Measurements from ENCODE around the gene UBTF. TPM values are rescaled to one million over a fixed set of nuclear protein-coding genes. Genes with fewer than 3 reads are reported as not detected.

UBTF gene
- total and polyA plus RNA-seq, 9 of the 15 experiments (the other 6 are each of a cell fraction or from before 2014, with no cell fraction given) = 1.2 to 113 (median 83.6) TPM

DNA sequence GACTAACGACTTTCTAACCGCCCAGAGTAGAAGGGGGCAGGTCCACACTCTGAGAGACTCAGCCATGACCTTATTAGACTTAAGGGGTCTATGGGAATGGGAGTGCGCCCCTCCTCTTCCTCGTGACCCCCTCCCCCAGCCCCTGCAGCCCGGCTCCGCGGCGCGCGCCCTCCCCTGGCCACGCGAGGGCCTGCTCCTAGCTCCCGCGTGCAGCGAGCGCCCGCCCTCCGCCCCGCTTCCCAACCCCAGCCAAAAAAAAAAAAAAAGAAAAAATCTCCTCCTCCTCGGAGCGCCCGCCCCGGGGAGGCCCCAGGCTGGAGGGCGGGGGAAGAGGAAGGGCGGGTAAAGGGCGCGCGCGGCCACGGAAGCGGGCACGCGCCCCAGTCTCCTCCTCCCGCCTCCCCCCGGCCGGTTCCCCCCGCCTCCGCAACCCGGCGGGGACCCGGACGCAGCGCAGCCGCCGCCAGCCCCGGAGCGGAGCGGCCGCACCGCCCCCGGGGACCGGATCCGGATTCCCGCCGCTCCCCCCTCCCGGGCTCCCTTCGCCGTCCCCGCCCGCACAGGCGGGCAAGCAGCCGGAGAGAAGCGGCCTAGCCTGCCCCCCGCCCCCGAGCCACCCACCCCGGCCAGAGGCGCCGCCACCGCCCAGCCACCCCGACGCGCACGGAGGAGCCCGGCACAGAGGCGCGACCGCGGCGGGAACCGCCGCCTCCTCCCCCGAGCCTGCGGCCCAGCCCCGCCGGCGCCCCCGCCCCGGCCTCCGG is 949 bp downstream of the UBTF start (continued):
- TF ChIP-seq, protein P1, sequence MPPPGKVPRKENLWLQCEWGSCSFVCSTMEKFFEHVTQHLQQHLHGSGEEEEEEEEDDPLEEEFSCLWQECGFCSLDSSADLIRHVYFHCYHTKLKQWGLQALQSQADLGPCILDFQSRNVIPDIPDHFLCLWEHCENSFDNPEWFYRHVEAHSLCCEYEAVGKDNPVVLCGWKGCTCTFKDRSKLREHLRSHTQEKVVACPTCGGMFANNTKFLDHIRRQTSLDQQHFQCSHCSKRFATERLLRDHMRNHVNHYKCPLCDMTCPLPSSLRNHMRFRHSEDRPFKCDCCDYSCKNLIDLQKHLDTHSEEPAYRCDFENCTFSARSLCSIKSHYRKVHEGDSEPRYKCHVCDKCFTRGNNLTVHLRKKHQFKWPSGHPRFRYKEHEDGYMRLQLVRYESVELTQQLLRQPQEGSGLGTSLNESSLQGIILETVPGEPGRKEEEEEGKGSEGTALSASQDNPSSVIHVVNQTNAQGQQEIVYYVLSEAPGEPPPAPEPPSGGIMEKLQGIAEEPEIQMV (tag; conservative IDR thresholded peaks at IDR 0.05; ENCODE audit: low read depth) = no peak
- TF ChIP-seq ZNF124 (CRISPR knock-in tag; IDR thresholded peaks at IDR 0.05) (no peak), RFX5 (IDR thresholded peaks at IDR 0.05; ENCODE audit: low read depth, low read length) (no peak)
- TF ChIP-seq, protein P2, sequence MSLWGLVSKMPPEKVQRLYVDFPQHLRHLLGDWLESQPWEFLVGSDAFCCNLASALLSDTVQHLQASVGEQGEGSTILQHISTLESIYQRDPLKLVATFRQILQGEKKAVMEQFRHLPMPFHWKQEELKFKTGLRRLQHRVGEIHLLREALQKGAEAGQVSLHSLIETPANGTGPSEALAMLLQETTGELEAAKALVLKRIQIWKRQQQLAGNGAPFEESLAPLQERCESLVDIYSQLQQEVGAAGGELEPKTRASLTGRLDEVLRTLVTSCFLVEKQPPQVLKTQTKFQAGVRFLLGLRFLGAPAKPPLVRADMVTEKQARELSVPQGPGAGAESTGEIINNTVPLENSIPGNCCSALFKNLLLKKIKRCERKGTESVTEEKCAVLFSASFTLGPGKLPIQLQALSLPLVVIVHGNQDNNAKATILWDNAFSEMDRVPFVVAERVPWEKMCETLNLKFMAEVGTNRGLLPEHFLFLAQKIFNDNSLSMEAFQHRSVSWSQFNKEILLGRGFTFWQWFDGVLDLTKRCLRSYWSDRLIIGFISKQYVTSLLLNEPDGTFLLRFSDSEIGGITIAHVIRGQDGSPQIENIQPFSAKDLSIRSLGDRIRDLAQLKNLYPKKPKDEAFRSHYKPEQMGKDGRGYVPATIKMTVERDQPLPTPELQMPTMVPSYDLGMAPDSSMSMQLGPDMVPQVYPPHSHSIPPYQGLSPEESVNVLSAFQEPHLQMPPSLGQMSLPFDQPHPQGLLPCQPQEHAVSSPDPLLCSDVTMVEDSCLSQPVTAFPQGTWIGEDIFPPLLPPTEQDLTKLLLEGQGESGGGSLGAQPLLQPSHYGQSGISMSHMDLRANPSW (CRISPR knock-in tag; IDR thresholded peaks at IDR 0.05) = no peak
- TF ChIP-seq, protein P3, sequence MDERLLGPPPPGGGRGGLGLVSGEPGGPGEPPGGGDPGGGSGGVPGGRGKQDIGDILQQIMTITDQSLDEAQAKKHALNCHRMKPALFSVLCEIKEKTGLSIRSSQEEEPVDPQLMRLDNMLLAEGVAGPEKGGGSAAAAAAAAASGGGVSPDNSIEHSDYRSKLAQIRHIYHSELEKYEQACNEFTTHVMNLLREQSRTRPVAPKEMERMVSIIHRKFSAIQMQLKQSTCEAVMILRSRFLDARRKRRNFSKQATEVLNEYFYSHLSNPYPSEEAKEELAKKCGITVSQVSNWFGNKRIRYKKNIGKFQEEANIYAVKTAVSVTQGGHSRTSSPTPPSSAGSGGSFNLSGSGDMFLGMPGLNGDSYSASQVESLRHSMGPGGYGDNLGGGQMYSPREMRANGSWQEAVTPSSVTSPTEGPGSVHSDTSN (CRISPR knock-in tag; IDR thresholded peaks at IDR 0.05; ENCODE audit: low read depth) = no peak
- TF ChIP-seq, protein P3 (tag; conservative IDR thresholded peaks at IDR 0.05; ENCODE audit: low read depth) = no peak
- TF ChIP-seq, protein P4, sequence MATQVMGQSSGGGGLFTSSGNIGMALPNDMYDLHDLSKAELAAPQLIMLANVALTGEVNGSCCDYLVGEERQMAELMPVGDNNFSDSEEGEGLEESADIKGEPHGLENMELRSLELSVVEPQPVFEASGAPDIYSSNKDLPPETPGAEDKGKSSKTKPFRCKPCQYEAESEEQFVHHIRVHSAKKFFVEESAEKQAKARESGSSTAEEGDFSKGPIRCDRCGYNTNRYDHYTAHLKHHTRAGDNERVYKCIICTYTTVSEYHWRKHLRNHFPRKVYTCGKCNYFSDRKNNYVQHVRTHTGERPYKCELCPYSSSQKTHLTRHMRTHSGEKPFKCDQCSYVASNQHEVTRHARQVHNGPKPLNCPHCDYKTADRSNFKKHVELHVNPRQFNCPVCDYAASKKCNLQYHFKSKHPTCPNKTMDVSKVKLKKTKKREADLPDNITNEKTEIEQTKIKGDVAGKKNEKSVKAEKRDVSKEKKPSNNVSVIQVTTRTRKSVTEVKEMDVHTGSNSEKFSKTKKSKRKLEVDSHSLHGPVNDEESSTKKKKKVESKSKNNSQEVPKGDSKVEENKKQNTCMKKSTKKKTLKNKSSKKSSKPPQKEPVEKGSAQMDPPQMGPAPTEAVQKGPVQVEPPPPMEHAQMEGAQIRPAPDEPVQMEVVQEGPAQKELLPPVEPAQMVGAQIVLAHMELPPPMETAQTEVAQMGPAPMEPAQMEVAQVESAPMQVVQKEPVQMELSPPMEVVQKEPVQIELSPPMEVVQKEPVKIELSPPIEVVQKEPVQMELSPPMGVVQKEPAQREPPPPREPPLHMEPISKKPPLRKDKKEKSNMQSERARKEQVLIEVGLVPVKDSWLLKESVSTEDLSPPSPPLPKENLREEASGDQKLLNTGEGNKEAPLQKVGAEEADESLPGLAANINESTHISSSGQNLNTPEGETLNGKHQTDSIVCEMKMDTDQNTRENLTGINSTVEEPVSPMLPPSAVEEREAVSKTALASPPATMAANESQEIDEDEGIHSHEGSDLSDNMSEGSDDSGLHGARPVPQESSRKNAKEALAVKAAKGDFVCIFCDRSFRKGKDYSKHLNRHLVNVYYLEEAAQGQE (IDR thresholded peaks at IDR 0.05; ENCODE audit: borderline replicate concordance) = no peak
- TF ChIP-seq, protein P4 (CRISPR knock-in tag; IDR thresholded peaks at IDR 0.05; ENCODE audit: low read depth) = no peak
- TF ChIP-seq, protein P5, sequence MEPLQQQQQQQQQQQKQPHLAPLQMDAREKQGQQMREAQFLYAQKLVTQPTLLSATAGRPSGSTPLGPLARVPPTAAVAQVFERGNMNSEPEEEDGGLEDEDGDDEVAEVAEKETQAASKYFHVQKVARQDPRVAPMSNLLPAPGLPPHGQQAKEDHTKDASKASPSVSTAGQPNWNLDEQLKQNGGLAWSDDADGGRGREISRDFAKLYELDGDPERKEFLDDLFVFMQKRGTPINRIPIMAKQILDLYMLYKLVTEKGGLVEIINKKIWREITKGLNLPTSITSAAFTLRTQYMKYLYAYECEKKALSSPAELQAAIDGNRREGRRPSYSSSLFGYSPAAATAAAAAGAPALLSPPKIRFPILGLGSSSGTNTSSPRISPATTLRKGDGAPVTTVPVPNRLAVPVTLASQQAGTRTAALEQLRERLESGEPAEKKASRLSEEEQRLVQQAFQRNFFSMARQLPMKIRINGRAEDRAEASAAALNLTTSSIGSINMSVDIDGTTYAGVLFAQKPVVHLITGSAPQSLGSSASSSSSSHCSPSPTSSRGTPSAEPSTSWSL (CRISPR knock-in tag; IDR thresholded peaks at IDR 0.05; ENCODE audit: borderline replicate concordance) = no peak

All from K562 (cell line).